ENCODE measurements around the gene MEF2A.

Gene MEF2A

GRCh38 chr15:99564221-99565048 is 1.3 kb upstream of the MEF2A start:
- no peak for DNase-seq

GRCh38 chr15:99565049-99565298 is 810 bp upstream of the MEF2A start:
- no peak for DNase-seq

GRCh38 chr15:99566157-99566897 is 543 bp downstream of the MEF2A start:
- peak; percentile 66 for DNase-seq

GRCh38 chr15:99568625-99569352 is 3.0 kb downstream of the MEF2A start:
- DNase-seq = no peak

- no peak for DNase-seq
Measured at GRCh38 chr15:99571299-99571698, 5.5 kb downstream of the MEF2A start.

- DNase-seq = no peak
Measured at GRCh38 chr15:99574048-99574447, 8.3 kb downstream of the MEF2A start.

- DNase-seq = no peak
Measured at GRCh38 chr15:99574502-99574901, 8.7 kb downstream of the MEF2A start.

GRCh38 chr15:99578809-99579208 is 13.0 kb downstream of the MEF2A start:
- DNase-seq = no peak

GRCh38 chr15:99580076-99580475 is 14.3 kb downstream of the MEF2A start:
- DNase-seq = no peak

- no peak for DNase-seq
Measured at GRCh38 chr15:99582508-99582960, 16.8 kb downstream of the MEF2A start.

- no peak for DNase-seq
Measured at GRCh38 chr15:99584081-99584600, 18.4 kb downstream of the MEF2A start.

GRCh38 chr15:99586121-99586520 is 20.3 kb downstream of the MEF2A start:
- no peak for DNase-seq

- no peak for DNase-seq
Measured at GRCh38 chr15:99589801-99590200, 24.0 kb downstream of the MEF2A start.

GRCh38 chr15:99590913-99591646 is 25.3 kb downstream of the MEF2A start:
- DNase-seq = no peak

- DNase-seq = no peak
Measured at GRCh38 chr15:99592145-99592791, 26.5 kb downstream of the MEF2A start.

GRCh38 chr15:99593070-99593469 is 27.3 kb downstream of the MEF2A start:
- DNase-seq = no peak

- DNase-seq = no peak
Measured at GRCh38 chr15:99594916-99595315, 29.1 kb downstream of the MEF2A start.

- DNase-seq = no peak
Measured at GRCh38 chr15:99598296-99598695, 32.5 kb downstream of the MEF2A start.

- no peak for DNase-seq
Measured at GRCh38 chr15:99603828-99604227, 38.0 kb downstream of the MEF2A start.

GRCh38 chr15:99604865-99605264 is 39.1 kb downstream of the MEF2A start:
- no peak for DNase-seq

GRCh38 chr15:99605490-99605931 is 39.7 kb downstream of the MEF2A start:
- DNase-seq = no peak

- no peak for DNase-seq
Measured at GRCh38 chr15:99605990-99606389, 40.2 kb downstream of the MEF2A start.

Measured in activated effector memory CD4-positive, alpha-beta T cell treated with anti-CD3 and anti-CD28 coated beads, Interleukin-2, amount 50 U/mL, for 16 hours (primary cell).